ENCODE data around the gene NLGN4Y. TPM values are rescaled to one million over a fixed set of nuclear protein-coding genes. Genes with fewer than 3 reads are reported as not detected.

Gene NLGN4Y
- 1 to 10 TPM in 2 of 10 donors, under 1 TPM in 5, not detected in 3; 0.23 to 1.4 (median 0.71) TPM for total RNA-seq
- polyA plus RNA-seq = under 1 TPM; 0.54 to 0.73 TPM
- long read RNA-seq, donor 1, partial matches to known transcripts = 0 of 1 reads
- long read RNA-seq, donor 1, other reads (novel, unspliced or antisense) = 1 of 1 reads
- long read RNA-seq, donor 2 = 0 reads
- long read RNA-seq, donor 3 = 0 reads

- no peak within 1 kb of the TSS for H3K27ac ChIP-seq
- H3K36me3 ChIP-seq = no peaks in the 10 kb centered on the region
- no peaks in the 10 kb centered on the region for H3K9me3 ChIP-seq
- no peak for DNase-seq
- TF ChIP-seq, protein P1, sequence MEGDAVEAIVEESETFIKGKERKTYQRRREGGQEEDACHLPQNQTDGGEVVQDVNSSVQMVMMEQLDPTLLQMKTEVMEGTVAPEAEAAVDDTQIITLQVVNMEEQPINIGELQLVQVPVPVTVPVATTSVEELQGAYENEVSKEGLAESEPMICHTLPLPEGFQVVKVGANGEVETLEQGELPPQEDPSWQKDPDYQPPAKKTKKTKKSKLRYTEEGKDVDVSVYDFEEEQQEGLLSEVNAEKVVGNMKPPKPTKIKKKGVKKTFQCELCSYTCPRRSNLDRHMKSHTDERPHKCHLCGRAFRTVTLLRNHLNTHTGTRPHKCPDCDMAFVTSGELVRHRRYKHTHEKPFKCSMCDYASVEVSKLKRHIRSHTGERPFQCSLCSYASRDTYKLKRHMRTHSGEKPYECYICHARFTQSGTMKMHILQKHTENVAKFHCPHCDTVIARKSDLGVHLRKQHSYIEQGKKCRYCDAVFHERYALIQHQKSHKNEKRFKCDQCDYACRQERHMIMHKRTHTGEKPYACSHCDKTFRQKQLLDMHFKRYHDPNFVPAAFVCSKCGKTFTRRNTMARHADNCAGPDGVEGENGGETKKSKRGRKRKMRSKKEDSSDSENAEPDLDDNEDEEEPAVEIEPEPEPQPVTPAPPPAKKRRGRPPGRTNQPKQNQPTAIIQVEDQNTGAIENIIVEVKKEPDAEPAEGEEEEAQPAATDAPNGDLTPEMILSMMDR (IDR thresholded peaks at IDR 0.05) = no peak
- peak in 5 of 8 donors; percentile 25 to 49 (median 44) for ATAC-seq
- 1% methylated on average over 43 to 65 of the region's 65 CpGs for WGBS, 2 donors
- H3K4me3 ChIP-seq = peak within 1 kb of the TSS in 6 of 10 donors; percentile 26 to 52 (median 48)
- H3K27me3 ChIP-seq = peaks cover 0 to 11% (median 4%) of the 10 kb centered on the region in 7 donors
- no peaks in the 10 kb centered on the region for H3K4me1 ChIP-seq
- intact Hi-C loops (cut with DNase I) = no loop called here
Measured at GRCh38 chrY:14524272-14525231, at the start of gene NLGN4Y. TSS of gene NLGN4Y (plus strand) at chrY:14524529. CDS start at chrY:14622120, 97,591 bp downstream.

- Histone ChIP-seq H3K27me3 (no peaks in the 10 kb centered on the region), H3K4me1 (no peaks in the 10 kb centered on the region), H3K4me3 (no peak overlapping the region), H3K36me3 (no peaks in the 10 kb centered on the region), H3K9me3 (no peaks in the 10 kb centered on the region), H3K27ac (no peak overlapping the region)
- intact Hi-C loops (cut with DNase I) = no loop called here
- DNase-seq (no peak), ATAC-seq (no peak)
- TF ChIP-seq, protein P1 (IDR thresholded peaks at IDR 0.05) = no peak
Measured at GRCh38 chrY:14485935-14486334, 38.4 kb upstream of the NLGN4Y start.

- no peak overlapping the region for H3K27ac ChIP-seq
Measured at GRCh38 chrY:14490226-14490625, 34.1 kb upstream of the NLGN4Y start.

GRCh38 chrY:14498071-14498470 lies 26.3 kb upstream of the NLGN4Y start:
- 64 to 79% methylated on average over 2 of the region's 2 CpGs for WGBS, 2 donors
- ATAC-seq (no peak), DNase-seq (no peak)
- no peak overlapping the region for H3K27ac ChIP-seq
- no peaks in the 10 kb centered on the region for H3K36me3 ChIP-seq
- TF ChIP-seq, protein P1 (IDR thresholded peaks at IDR 0.05) = no peak
- no peaks in the 10 kb centered on the region for H3K9me3 ChIP-seq
- H3K4me3 ChIP-seq = no peak overlapping the region
- intact Hi-C loops (cut with DNase I) = no loop called here
- H3K27me3 ChIP-seq = no peaks in the 10 kb centered on the region
- H3K4me1 ChIP-seq = no peaks in the 10 kb centered on the region

More at GRCh38 chrY:14490226-14490625, 34.1 kb upstream of the NLGN4Y start:
- TF ChIP-seq, protein P1 (IDR thresholded peaks at IDR 0.05) = no peak
- DNase-seq (no peak), ATAC-seq (no peak)
- Histone ChIP-seq H3K4me3 (no peak overlapping the region), H3K27me3 (no peaks in the 10 kb centered on the region), H3K4me1 (no peaks in the 10 kb centered on the region), H3K36me3 (no peaks in the 10 kb centered on the region), H3K9me3 (no peaks in the 10 kb centered on the region)
- 48 to 65% methylated on average over 1 of the region's 1 CpG for WGBS, 2 donors
- intact Hi-C loops (cut with DNase I) = no loop called here

Data from heart right ventricle (tissue), 16 donors.